ENCODE results near the gene HHIPL1.

HHIPL1 gene

GRCh38 chr14:99611646-99612045 lies 33.3 kb upstream of the HHIPL1 start:
- DNase-seq (ENCODE audit: low read depth): no peak

- no peak for DNase-seq (ENCODE audit: low read depth)
Observed at GRCh38 chr14:99612071-99612737, 32.7 kb upstream of the HHIPL1 start.

GRCh38 chr14:99612738-99613330 lies 32.1 kb upstream of the HHIPL1 start:
- no peak for DNase-seq (ENCODE audit: low read depth)

DNA sequence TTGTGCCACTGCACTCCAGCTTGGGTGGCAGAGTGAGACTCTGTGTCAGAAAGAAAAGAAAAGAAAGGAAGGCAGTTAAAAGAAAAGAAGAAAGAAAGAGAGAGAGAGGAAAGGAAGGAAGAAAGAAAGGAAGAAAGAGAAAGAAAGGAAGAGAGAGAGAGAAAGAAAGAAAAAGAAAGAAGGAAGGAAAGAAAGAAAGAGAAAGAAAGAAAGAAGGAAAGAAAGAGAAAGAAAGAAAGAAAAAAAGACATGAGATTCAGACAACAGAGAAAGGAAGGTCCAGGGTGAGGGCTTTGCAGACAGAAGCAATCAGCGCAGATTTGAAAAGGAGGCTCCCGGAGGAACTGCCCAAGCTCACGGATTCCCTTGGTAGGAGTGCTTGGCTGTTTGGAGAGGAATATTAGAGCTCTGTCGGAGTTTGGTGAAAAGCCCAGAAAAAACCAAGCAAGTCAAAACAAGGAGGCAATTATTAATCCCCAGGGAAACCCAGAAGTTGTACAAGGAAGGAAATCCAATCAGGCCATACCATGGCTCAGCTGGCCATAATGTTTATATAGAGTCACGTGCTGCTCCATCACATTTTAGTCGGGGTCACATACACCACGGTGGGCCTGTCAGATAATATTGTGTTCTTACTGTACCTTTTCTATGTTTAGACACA lies 29.3 kb upstream of the HHIPL1 start:
- no peak for DNase-seq (ENCODE audit: low read depth)

- DNase-seq (ENCODE audit: low read depth): no peak
Observed at GRCh38 chr14:99616832-99617800, 27.8 kb upstream of the HHIPL1 start.

DNA sequence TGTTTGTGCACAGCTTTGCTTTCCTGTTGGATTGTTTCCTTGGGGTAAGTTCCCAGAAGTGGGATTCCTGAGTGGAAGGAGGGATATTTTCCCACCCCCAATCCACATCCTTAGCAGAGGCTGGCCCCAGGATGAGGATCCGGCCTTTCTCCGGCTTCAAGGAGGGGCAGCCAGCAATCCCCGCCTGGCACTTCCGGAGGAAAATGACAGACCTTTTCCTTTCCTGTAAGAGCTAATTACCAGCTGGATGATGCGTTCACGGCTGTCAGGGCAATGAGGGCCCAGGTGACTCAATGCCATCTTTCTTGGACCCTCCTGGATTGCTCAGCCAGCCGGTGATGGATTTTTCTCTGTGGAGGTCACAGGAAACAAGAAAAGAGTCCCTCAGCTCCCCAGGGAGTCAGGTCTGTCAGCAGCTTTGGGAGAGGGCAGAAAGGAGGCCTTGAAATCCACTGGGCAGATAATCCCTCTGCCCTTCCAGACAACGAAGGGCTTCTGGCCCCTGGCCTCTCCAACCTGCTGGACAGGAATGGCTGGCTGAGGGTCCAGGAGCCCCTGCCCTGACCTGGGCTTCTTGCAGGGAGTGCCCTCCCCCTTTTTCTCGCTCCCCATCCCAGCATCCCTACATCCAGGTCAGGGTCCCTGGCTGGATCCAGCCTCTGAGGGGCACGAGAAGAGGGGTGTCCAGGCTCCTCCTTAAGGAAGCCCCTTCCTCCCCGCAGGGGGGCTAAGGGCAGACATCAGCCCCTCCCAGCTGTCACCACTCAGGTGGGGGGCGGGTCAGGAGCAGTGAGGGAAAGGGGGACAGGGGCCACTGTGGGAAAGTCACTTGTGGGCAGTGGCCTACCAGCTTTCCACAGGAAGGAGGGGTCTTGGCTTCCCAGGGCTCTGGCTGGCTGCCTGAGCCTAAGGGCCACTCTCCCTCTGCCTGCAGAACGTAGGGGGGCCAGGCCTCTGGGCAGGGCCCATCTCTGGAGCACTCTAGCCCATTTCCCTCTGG lies 24.8 kb upstream of the HHIPL1 start:
- no peak for DNase-seq (ENCODE audit: low read depth)

DNA sequence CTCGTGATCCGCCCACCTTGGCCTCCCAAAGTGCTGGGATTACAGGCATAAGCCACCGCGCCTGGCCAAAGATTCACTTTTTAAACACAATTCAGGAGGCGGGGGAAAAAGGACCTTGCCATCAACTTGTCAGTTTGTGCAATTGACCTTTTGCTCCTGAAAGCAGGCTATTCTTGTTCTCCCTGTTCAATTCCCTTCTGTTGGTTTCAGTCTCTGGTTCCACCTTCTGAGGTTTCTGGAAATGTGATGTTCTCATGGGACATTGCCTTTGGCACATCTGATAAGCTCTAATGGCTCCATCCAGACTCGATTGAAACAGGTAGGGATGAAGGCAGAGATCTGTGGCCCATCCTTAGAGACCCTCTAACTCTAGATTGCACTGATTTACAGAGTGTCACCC lies 23.0 kb upstream of the HHIPL1 start:
- no peak for DNase-seq (ENCODE audit: low read depth)

- DNase-seq (ENCODE audit: low read depth): no peak
Observed at GRCh38 chr14:99624024-99624423, 20.9 kb upstream of the HHIPL1 start.

DNA sequence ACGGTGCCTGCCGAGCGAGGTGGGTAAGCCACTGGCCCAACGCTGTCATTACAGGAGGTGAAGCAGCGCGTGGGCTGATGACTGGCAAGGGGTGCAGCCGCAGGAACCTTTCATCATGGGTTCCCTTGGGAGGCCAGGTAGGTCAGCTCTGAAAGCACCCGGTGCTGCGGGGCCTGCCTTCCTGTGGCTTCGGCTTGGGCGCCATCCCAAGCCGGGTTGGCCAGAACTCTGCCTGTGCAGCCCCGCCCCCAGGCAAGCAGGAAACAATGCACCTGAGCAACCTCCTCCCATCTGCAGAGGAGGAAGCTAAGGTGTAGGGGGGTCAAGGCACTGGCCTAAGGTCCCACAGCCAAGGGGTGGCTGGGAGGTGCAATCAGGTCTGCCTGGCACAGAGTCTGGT lies 20.0 kb upstream of the HHIPL1 start:
- DNase-seq (ENCODE audit: low read depth): no peak

- no peak for DNase-seq (ENCODE audit: low read depth)
Observed at GRCh38 chr14:99625476-99625875, 19.5 kb upstream of the HHIPL1 start.

DNA sequence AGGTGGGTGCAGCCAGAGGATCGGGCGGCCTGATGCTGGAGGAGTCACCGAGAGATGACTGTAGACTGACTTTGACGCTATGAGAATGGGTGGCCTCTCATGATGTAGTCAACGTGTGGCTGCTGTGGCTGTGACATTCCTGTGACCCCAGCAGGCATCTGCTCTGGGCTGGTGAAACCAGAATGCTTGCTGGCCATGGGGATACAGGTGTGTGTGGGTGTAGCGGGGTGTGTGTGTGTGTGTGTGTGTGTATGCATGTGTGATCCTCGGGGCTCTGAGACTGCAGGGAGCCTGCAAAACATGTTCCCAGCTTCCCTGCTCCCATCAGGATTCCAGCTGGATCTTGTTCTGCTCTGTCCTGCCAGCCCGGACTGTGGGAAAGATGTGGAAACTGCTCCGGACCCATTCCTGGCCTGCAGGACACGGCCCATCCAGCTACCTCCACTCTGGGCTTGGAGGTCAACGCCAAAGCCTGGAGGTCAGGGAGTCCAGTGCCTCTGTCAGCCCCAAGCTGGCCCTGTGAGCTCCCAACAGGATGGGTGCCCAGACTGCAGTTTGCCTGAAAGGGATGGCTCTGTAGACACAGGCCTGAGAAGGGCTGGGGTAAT lies 18.8 kb upstream of the HHIPL1 start:
- no peak for DNase-seq (ENCODE audit: low read depth)

GRCh38 chr14:99627100-99627499 lies 17.8 kb upstream of the HHIPL1 start:
- DNase-seq (ENCODE audit: low read depth): no peak

DNA sequence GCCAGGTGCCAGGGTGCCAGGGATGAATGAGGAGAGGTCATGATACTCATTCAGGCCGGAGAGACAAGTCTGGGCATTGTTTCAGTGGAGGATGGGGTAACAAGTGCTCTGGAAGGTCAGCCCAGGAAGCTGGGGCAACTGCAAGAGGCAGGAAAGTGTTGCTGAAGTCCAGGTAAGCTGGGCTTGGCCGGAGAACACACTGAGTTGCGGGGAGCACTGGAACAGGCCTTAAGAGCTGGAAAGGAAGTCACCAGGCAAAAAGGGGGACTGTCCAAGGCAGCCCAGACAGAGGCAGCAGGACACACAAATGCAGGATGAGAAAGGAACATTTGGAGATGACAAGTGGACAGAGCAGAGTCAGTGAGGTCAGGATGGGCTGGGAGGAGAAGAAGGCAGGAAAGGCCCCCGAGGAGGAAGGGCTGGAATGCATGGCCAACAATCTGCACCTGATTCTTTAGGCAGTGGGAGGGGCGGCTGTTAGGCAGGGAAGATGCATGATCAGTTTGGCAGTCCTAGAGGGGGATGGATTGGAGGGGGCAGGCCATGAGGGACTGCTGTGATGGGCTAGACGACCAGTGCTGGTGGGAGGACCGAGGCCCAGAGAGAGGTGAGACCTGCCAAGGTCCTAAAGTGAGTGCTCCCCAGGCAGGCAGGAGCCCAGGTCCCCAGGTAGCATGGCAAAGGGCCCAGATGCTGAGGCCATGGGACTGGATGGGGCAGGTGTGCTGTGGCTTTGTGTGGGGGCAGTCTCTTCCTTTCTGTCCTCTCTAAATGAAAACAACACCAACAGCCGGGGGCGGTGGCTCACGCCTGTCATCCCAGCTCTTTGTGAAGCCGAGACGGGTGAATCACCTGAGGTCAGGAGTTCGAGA lies 17.2 kb upstream of the HHIPL1 start:
- DNase-seq (ENCODE audit: low read depth): no peak

DNA sequence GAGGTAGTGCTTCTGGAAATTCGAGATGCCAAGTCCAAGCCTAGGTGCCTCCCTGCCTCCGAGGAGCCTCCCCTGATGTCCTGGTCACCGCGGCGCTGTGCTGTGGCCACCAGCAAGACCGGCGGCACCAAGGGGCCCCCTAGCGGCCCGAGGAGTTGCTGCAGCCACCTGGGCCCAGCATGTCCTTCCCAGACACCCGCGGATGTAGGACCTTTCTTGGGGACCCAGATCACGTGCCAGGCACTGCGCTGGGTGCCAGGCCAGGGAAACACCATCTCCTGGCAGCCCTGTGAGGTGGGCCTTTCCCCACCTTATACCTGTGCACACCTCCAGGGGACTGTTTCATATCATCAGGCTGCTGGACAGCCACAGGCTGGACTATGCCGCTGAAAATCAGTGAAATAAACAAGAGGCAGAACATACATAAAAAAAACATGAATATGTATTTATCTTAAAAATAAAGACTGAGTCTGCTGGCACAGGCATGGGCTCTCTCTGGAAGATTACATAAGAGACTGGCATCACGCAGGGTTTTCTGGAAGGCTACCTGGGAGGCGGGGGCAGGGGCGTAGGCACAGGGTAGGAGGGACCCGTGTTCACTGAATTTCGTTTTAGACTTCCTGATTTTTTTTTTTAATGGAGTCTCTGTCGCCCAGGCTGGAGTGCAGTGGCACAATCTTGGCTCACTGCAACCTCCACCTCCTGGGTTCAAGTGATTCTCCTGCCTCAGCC lies 15.9 kb upstream of the HHIPL1 start:
- peak; percentile 36 for DNase-seq (ENCODE audit: low read depth)

DNA sequence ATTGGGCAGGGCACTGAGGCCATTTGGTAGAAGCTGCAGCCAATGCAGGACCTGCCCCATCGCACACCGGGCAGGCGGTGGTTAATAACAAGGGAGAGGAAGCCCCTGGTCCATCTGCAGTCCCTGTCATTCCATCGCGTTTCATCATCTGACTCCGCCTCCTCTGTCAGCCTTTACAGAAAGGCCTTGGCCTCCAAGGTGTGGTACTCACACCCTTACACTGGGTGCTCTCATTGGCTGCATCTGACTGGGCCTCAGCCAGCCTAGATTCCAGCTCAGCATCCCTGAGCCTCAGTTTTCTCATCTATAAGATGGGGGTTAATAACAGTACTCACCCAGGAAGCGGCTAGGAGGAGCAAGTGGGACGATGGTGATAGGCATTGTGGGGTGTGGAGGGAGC lies 14.7 kb upstream of the HHIPL1 start:
- no peak for DNase-seq (ENCODE audit: low read depth)

GRCh38 chr14:99632410-99633035 lies 12.4 kb upstream of the HHIPL1 start:
- DNase-seq (ENCODE audit: low read depth): no peak

DNA sequence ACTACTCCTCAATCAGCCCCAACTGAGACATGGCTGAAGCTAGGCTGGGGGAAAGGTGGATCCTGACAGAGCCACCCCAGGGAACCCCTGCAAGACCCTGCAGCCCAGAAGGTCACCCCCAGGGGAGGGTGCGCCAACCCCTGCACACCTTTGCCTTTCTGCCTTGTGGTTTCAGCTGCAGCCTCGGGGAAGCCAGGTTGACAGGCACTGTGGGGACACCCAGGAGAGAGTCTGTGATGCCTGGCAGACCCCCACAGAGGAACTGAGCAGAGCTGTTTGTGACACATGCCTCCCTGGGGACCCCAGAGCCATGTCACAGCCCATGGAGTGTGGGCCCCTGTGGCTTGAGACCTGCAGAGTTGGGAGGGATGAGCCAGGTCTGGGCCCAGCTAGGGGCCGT lies 11.8 kb upstream of the HHIPL1 start:
- DNase-seq (ENCODE audit: low read depth): no peak

GRCh38 chr14:99633918-99634317 lies 11.0 kb upstream of the HHIPL1 start:
- DNase-seq (ENCODE audit: low read depth): no peak
